Body of pancreas (tissue), 4 donors: ENCODE data around the gene CCN2.

Experiments used
- POLR2A ChIP-seq, 3 donors: fragments of 450-650 bp; IDR thresholded peaks; one replicate each; pipeline ENCODE4 v1.6.1; 2016; ENCODE audit warnings: antibody characterized with exemption in 3 of 3, mild to moderate bottlenecking in 2 of 3
- TF ChIP-seq, protein P1 (sequence below), 7 experiments: fragments of 450-650 bp in 4 of 7; fragments of 200-600 bp in 3 of 7; sonication (generic) in 3 of 7; IDR thresholded peaks; one replicate each; pipeline ENCODE4 v1.5.1; 2016 to 2019; ENCODE audit warnings: antibody characterized with exemption in 7 of 7

DNA sequence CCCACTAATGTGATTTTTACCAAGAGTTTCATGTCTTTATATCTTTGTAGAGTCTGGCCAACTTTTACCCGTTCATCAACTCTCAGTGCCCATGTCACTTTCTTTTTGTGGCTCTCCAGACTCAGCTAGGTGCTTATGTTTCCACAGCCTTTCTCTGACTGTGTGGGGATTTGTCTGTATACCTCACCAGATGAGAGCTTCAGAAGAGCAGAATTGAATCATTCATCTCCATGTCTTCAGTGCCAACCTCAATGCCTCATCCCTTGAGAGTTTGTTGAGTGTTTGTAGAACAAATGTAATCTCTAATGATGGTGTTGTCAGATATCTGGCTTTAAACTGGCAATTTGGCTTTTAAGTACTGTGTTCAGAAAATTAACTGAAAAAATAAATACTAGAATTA is 16.8 kb upstream of the CCN2 start:
- TF ChIP-seq, protein P1, sequence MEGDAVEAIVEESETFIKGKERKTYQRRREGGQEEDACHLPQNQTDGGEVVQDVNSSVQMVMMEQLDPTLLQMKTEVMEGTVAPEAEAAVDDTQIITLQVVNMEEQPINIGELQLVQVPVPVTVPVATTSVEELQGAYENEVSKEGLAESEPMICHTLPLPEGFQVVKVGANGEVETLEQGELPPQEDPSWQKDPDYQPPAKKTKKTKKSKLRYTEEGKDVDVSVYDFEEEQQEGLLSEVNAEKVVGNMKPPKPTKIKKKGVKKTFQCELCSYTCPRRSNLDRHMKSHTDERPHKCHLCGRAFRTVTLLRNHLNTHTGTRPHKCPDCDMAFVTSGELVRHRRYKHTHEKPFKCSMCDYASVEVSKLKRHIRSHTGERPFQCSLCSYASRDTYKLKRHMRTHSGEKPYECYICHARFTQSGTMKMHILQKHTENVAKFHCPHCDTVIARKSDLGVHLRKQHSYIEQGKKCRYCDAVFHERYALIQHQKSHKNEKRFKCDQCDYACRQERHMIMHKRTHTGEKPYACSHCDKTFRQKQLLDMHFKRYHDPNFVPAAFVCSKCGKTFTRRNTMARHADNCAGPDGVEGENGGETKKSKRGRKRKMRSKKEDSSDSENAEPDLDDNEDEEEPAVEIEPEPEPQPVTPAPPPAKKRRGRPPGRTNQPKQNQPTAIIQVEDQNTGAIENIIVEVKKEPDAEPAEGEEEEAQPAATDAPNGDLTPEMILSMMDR (IDR thresholded peaks at IDR 0.05), result no peak
- no peak for TF ChIP-seq POLR2A (IDR thresholded peaks at IDR 0.05)
